B cell (primary cell): ENCODE results near the gene PRELID2. TPM values are rescaled to one million over a fixed set of nuclear protein-coding genes. Genes with fewer than 3 reads are reported as not detected.
A peak's percentile ranks its signal among the peaks of the same experiment; 100 is the strongest.

Source experiments
- ATAC-seq: fragments of 200-7000 bp; cut with Tn5 transposase; one replicate; pipeline ENCODE4 v1.10.0; 2021; ENCODE audit warnings: low read depth, mild to moderate bottlenecking, moderate number of reproducible peaks, moderate library complexity
- CTCF ChIA-PET: fragments of 350-600 bp; sonication (Branson Sonifier 250); formaldehyde crosslinking; loops from one replicate; lab custom pipeline; 2021; ENCODE audit warnings: antibody characterized with exemption, inconsistent platforms; lab: Charles Lee
- POLR2A ChIA-PET: fragments of 350-600 bp; sonication (Branson Sonifier 250); formaldehyde crosslinking; loops from one replicate; lab custom pipeline; 2021; ENCODE audit warnings: antibody characterized with exemption; lab: Charles Lee
- DNase-seq: peaks from one replicate; pipeline ENCODE4 v3.0.0; 2013
- H2AFZ ChIP-seq: 2 replicates; pipeline ENCODE4 v1.6.1; 2012; ENCODE audit warnings: mild to moderate bottlenecking, low read depth, low read length; ENCODE audit not compliant: insufficient read depth, poor library complexity, severe bottlenecking
- H3K27ac ChIP-seq, 2 donors: 1 replicate in 1 of 2; 2 replicates in 1 of 2; pipeline ENCODE4 v1.5.1; 2012 to 2013; ENCODE audit warnings: low read length in 2 of 2, mild to moderate bottlenecking in 2 of 2, moderate library complexity in 1 of 2
- H3K27me3 ChIP-seq, 4 experiments: fragments of 200-600 bp in 1 of 4; sonication (generic) in 1 of 4; replicated peaks in 1 of 4; 1 replicate in 2 of 4; 2 replicates in 2 of 4; pipeline versions ENCODE4 v1.6.1 to v1.7.0; 2013 to 2016; ENCODE audit warnings: low read length in 3 of 4, mild to moderate bottlenecking in 2 of 4, mixed read lengths in 1 of 4, moderate library complexity in 1 of 4; ENCODE audit not compliant: insufficient read depth in 4 of 4, control insufficient read depth in 3 of 4; ENCODE audit errors: control extremely low read depth in 1 of 4
- H3K36me3 ChIP-seq, 2 experiments: replicated peaks in 1 of 2; 1 replicate in 1 of 2; 2 replicates in 1 of 2; pipeline versions ENCODE4 v1.6.1 to v1.7.1; 2013; ENCODE audit warnings: low read length in 1 of 2; ENCODE audit not compliant: insufficient read depth in 2 of 2, control insufficient read depth in 1 of 2; ENCODE audit errors: control extremely low read depth in 1 of 2, extremely low read depth in 1 of 2
- H3K4me1 ChIP-seq, 2 donors: fragments of 200-600 bp in 1 of 2; sonication (generic) in 1 of 2; 1 replicate in 1 of 2; 2 replicates in 1 of 2; pipeline versions ENCODE4 v1.5.1 to v1.6.1; 2013 to 2017; ENCODE audit warnings: low read length in 2 of 2; ENCODE audit not compliant: control insufficient read depth in 2 of 2, insufficient read depth in 2 of 2
- H3K4me2 ChIP-seq: replicated peaks from 2 replicates; pipeline ENCODE3; 2012; ENCODE audit warnings: mild to moderate bottlenecking, low read depth, low read length; ENCODE audit not compliant: poor library complexity, severe bottlenecking
- H3K4me3 ChIP-seq, 5 experiments: fragments of 200-600 bp in 1 of 5; sonication (generic) in 1 of 5; 1 replicate in 3 of 5; 2 replicates in 2 of 5; pipeline versions ENCODE4 v1.5.1 to v1.7.0; 2011 to 2016; ENCODE audit warnings: low read length in 4 of 5, mild to moderate bottlenecking in 4 of 5, low read depth in 2 of 5, control low read depth in 1 of 5, moderate library complexity in 1 of 5; ENCODE audit not compliant: insufficient read depth in 1 of 5; ENCODE audit errors: control extremely low read depth in 1 of 5, extremely low read depth in 1 of 5
- H3K79me2 ChIP-seq: fragments of 200-600 bp; sonication (generic); one replicate; pipeline ENCODE4 v1.6.0; 2016; ENCODE audit warnings: low read length; ENCODE audit not compliant: control insufficient read depth, insufficient read depth
- H3K9ac ChIP-seq: fragments of 200-600 bp; sonication (generic); 2 replicates; pipeline ENCODE4 v1.6.1; 2017; ENCODE audit warnings: mild to moderate bottlenecking, low read length, moderate library complexity
- H3K9me3 ChIP-seq, 3 donors: one replicate each; pipeline versions ENCODE4 v1.6.1 to v1.7.1; 2013; ENCODE audit warnings: low read length in 2 of 3; ENCODE audit not compliant: control insufficient read depth in 2 of 3, insufficient read depth in 1 of 3; ENCODE audit errors: control extremely low read depth in 1 of 3
- H4K20me1 ChIP-seq: 2 replicates; pipeline ENCODE4 v1.6.0; 2012; ENCODE audit warnings: mild to moderate bottlenecking, low read length; ENCODE audit not compliant: insufficient read depth, control insufficient read depth, poor library complexity, severe bottlenecking
- H3K27ac Mint-ChIP-seq: one replicate; pipeline ENCODE4 v1.8.0; 2021; ENCODE audit warnings: mixed read lengths
- H3K27me3 Mint-ChIP-seq: one replicate; pipeline ENCODE4 v1.8.0; 2021; ENCODE audit warnings: mixed read lengths
- H3K4me1 Mint-ChIP-seq: one replicate; pipeline ENCODE4 v1.8.0; 2021; ENCODE audit warnings: mixed read lengths
- H3K4me3 Mint-ChIP-seq: one replicate; pipeline ENCODE4 v1.8.0; 2021; ENCODE audit warnings: mixed read lengths
- H3K9me3 Mint-ChIP-seq: one replicate; pipeline ENCODE4 v1.8.0; 2022; ENCODE audit warnings: mixed read lengths; ENCODE audit not compliant: insufficient read depth
- CTCF ChIP-seq: fragments of 200-600 bp; IDR thresholded peaks from one replicate; pipeline ENCODE4 v1.8.0; 2022; ENCODE audit warnings: antibody characterized with exemption, mild to moderate bottlenecking
- EZH2 ChIP-seq: IDR thresholded peaks from 2 replicates; pipeline ENCODE4 v1.6.1; 2012; ENCODE audit warnings: borderline replicate concordance, low read depth, mild to moderate bottlenecking, moderate library complexity, low read length; ENCODE audit not compliant: insufficient read depth, poor library complexity, severe bottlenecking
- WGBS: methylation state at CpG from one replicate; pipeline ENCODE4 v1.1.5; 2013; ENCODE audit warnings: missing lambda C conversion rate; ENCODE audit not compliant: insufficient coverage; 5-methylcytosine and 5-hydroxymethylcytosine counted together
- intact Hi-C: fragments of 100-400 bp; cut with micrococcal nuclease; formaldehyde crosslinking; loops from one replicate; pipeline ENCODE4 v1.10.0; 2022
- polyA minus RNA-seq: library from RNA; depleted of rRNA, polyadenylated mRNA; stranded (reverse); fragments of >200 nt; gene quantifications from 2 replicates; pipeline ENCODE4 v1.2.3, GENCODE V29; 2012
- polyA plus RNA-seq: library from polyadenylated mRNA; depleted of rRNA; stranded (reverse); fragments of >200 nt; gene quantifications from 2 replicates; pipeline ENCODE4 v1.2.3, GENCODE V29; 2012
- total RNA-seq, 2 donors: library from RNA; stranded (reverse); fragments of 120-200 nt in 1 of 2; gene quantifications; 1 replicate in 1 of 2; 2 replicates in 1 of 2; pipeline versions ENCODE4 v1.2.3 to v1.2.4, GENCODE V29; 2013 to 2022

Gene PRELID2
- 2.7 and 3.4 TPM in 2 replicates for total RNA-seq
- 3.7 TPM for total RNA-seq (2013)
- 0.62 and 0.63 TPM in 2 replicates for polyA plus RNA-seq
- polyA minus RNA-seq = 2.4 and 3.7 TPM in 2 replicates

- Histone ChIP-seq H3K4me3 (peak within 1 kb of the TSS; percentile 17 to 80 (median 63)), H3K4me1 (peaks cover 9 to 17% of the 10 kb centered on the region in 2 donors), H3K27ac (no peak within 1 kb of the TSS), H2AFZ (peak within 1 kb of the TSS; percentile 79), H3K27me3 (no peaks in the 10 kb centered on the region), H3K9ac (peak within 1 kb of the TSS; percentile 74), H3K4me2 (peak within 1 kb of the TSS; percentile 87), H3K9me3 (no peaks in the 10 kb centered on the region), H3K79me2 (no peaks in the 10 kb centered on the region), H4K20me1 (no peaks in the 10 kb centered on the region), H3K36me3 (no peaks in the 10 kb centered on the region)
- ATAC-seq = peak; percentile 87
- TF ChIP-seq CTCF (no peak), EZH2 (no peak)
- peak within 1 kb of the TSS; percentile 80 for H3K4me3 Mint-ChIP-seq
- CTCF ChIA-PET = interaction anchor here (1.2 to 3.6 kb wide), 2 partner anchors 9 to 1632 kb away, joined by 3 to 17 read pairs; no protein-coding TSS in a partner anchor
- intact Hi-C loops = loop anchor here (5.0 kb wide), 1 partner anchor 1643 kb away; no protein-coding TSS in a partner anchor
- H3K27ac Mint-ChIP-seq = no peak within 1 kb of the TSS
- peaks cover 6% of the 10 kb centered on the region for H3K27me3 Mint-ChIP-seq
- H3K4me1 Mint-ChIP-seq = peaks cover 16% of the 10 kb centered on the region
- WGBS = 1% methylated on average over 62 of the region's 71 CpGs
- POLR2A ChIA-PET = no interaction called here
- peak; percentile 74 for DNase-seq
- no peaks in the 10 kb centered on the region for H3K9me3 Mint-ChIP-seq
Measured at GRCh38 chr5:145834917-145835847, at the start of gene PRELID2. PRELID2 (minus strand) TSS chr5:145835342; CDS start chr5:145835251, 91 bp downstream.

GRCh38 chr5:145874765-145875164 is 39.6 kb upstream of the PRELID2 start:
- Histone ChIP-seq H4K20me1 (no peaks in the 10 kb centered on the region), H2AFZ (no peak overlapping the region), H3K27me3 (peaks cover 0 to 3% (median 0%) of the 10 kb centered on the region in 4 experiments), H3K79me2 (no peaks in the 10 kb centered on the region), H3K9ac (no peak overlapping the region), H3K9me3 (no peaks in the 10 kb centered on the region), H3K4me1 (no peaks in the 10 kb centered on the region), H3K36me3 (no peaks in the 10 kb centered on the region), H3K27ac (no peak overlapping the region), H3K4me3 (no peak overlapping the region), H3K4me2 (no peak overlapping the region)
- DNase-seq = no peak
- Mint-ChIP-seq H3K4me3 (no peak overlapping the region), H3K9me3 (no peaks in the 10 kb centered on the region), H3K27ac (no peak overlapping the region), H3K4me1 (no peaks in the 10 kb centered on the region), H3K27me3 (peaks cover 24% of the 10 kb centered on the region)
- no CpG with 5 or more reads among the region's 2 CpGs for WGBS
- POLR2A ChIA-PET = no interaction called here
- intact Hi-C loops = no loop called here
- ATAC-seq = no peak
- TF ChIP-seq EZH2 = no peak
- TF ChIP-seq CTCF = no peak
- CTCF ChIA-PET = no interaction called here
